ENCODE measurements around the gene NCK2. TPM values are rescaled to one million over a fixed set of nuclear protein-coding genes. Genes with fewer than 3 reads are reported as not detected.

Gene NCK2
- total RNA-seq, 1 experiment from 2014 or later = 89.0 TPM

DNA sequence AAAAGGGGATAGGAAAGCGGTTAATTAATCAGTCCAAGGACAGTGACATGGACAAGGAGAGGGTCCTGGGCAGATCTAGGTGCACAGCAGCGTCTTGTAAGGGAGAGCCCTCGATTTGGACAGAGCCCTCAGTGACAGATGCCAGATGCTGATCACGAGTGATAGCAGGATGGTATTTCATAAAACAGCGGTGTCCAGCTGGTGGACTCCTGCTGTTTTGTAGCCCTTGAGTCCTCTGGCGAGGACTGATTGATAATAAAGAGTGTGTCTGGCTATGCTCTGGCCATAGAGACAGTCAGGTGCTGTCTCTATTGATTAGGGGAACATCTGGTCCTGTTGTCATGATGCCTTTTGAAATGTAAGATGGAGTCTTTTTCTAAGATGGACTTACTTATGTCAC, 180.7 kb downstream of the NCK2 start:
- no peaks in the 10 kb centered on the region for H3K9me3 Mint-ChIP-seq (ENCODE audit: unreplicated experiment)
- ChIA-PET CTCF (no interaction called here), POLR2A (no interaction called here)
- TF ChIP-seq, protein P1, sequence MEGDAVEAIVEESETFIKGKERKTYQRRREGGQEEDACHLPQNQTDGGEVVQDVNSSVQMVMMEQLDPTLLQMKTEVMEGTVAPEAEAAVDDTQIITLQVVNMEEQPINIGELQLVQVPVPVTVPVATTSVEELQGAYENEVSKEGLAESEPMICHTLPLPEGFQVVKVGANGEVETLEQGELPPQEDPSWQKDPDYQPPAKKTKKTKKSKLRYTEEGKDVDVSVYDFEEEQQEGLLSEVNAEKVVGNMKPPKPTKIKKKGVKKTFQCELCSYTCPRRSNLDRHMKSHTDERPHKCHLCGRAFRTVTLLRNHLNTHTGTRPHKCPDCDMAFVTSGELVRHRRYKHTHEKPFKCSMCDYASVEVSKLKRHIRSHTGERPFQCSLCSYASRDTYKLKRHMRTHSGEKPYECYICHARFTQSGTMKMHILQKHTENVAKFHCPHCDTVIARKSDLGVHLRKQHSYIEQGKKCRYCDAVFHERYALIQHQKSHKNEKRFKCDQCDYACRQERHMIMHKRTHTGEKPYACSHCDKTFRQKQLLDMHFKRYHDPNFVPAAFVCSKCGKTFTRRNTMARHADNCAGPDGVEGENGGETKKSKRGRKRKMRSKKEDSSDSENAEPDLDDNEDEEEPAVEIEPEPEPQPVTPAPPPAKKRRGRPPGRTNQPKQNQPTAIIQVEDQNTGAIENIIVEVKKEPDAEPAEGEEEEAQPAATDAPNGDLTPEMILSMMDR (IDR thresholded peaks at IDR 0.05; ENCODE audit: insufficient read depth in 1 of 2, low read depth in 1 of 2, low read length in 1 of 2, severe bottlenecking in 1 of 2, unreplicated experiment in 1 of 2) = no peak
- Histone ChIP-seq H3K36me3 (ENCODE audit: control insufficient read depth, insufficient read depth, low read length) (no peaks in the 10 kb centered on the region), H3K27me3 (replicated peaks; ENCODE audit: control insufficient read depth, insufficient read depth, low read length) (no peaks in the 10 kb centered on the region), H3K9me3 (no peaks in the 10 kb centered on the region), H3K4me3 (ENCODE audit: low read depth, low read length) (no peak overlapping the region), H3K4me1 (no peaks in the 10 kb centered on the region)
- H3K27me3 Mint-ChIP-seq (ENCODE audit: insufficient read depth, unreplicated experiment) = no peaks in the 10 kb centered on the region
- no peak overlapping the region for H3K27ac Mint-ChIP-seq (ENCODE audit: unreplicated experiment)
- no peaks in the 10 kb centered on the region for H3K36me3 Mint-ChIP-seq (ENCODE audit: insufficient read depth, unreplicated experiment)
- intact Hi-C loops (cut with micrococcal nuclease; ENCODE audit: unreplicated experiment) = no loop called here
- no TSS peak for BruUV-seq (replicated peaks)
- no peak overlapping the region for H3K4me3 Mint-ChIP-seq (ENCODE audit: unreplicated experiment)
- no peak for DNase-seq
- H3K4me1 Mint-ChIP-seq (ENCODE audit: low read depth, unreplicated experiment) = no peaks in the 10 kb centered on the region

DNA sequence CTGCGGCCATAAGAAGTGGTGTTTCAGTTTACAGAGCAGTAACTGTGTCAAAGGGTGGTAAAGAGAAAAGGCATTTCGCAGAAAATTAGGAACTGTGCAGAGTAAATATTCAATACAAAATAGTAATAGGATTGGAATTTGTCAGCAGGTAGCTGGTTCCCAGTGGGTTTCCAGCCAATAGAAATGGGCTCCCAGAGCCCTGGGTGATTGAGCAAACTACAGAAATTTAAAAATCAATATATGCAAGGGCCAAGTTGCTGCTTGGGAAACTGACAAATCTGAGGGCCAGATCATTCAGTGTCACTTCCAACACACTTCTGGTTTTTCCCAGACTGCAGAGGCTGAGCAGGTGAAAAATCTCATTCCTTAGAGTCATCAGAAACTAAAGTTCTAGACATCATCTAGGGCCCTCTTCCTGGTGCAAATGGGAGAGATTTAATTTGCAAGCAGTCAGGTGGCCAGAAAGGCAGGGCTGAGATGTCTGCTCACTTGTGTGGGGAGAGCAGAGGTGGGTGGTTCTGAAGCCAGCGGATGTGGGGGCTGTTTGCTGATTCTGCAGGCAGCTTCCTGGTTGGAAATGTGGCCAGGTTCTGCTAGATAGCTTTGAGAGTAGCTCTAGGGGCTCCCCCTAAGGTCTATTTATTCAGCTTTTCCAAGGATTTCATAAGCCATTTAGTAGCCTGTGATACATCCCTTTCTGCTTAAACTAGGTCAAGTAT, 182.4 kb downstream of the NCK2 start:
- no peak overlapping the region for H3K4me3 Mint-ChIP-seq (ENCODE audit: unreplicated experiment)

GRCh38 chr2:105928086-105928485, 183.4 kb downstream of the NCK2 start:
- DNase-seq = no peak
- no TSS peak for BruUV-seq (replicated peaks)
- H3K27me3 Mint-ChIP-seq (ENCODE audit: insufficient read depth, unreplicated experiment) = no peaks in the 10 kb centered on the region
- intact Hi-C loops (cut with micrococcal nuclease; ENCODE audit: unreplicated experiment) = no loop called here
- Histone ChIP-seq H3K36me3 (ENCODE audit: control insufficient read depth, insufficient read depth, low read length) (no peaks in the 10 kb centered on the region), H3K9me3 (no peaks in the 10 kb centered on the region), H3K4me3 (ENCODE audit: low read depth, low read length) (no peak overlapping the region), H3K27me3 (replicated peaks; ENCODE audit: control insufficient read depth, insufficient read depth, low read length) (no peaks in the 10 kb centered on the region), H3K4me1 (no peaks in the 10 kb centered on the region)
- no peaks in the 10 kb centered on the region for H3K36me3 Mint-ChIP-seq (ENCODE audit: insufficient read depth, unreplicated experiment)
- H3K9me3 Mint-ChIP-seq (ENCODE audit: unreplicated experiment) = no peaks in the 10 kb centered on the region
- H3K4me3 Mint-ChIP-seq (ENCODE audit: unreplicated experiment) = no peak overlapping the region
- ChIA-PET POLR2A (no interaction called here), CTCF (no interaction called here)
- H3K27ac Mint-ChIP-seq (ENCODE audit: unreplicated experiment) = no peak overlapping the region
- TF ChIP-seq, protein P1 (IDR thresholded peaks at IDR 0.05; ENCODE audit: insufficient read depth in 1 of 2, low read depth in 1 of 2, low read length in 1 of 2, severe bottlenecking in 1 of 2, unreplicated experiment in 1 of 2) = no peak
- no peaks in the 10 kb centered on the region for H3K4me1 Mint-ChIP-seq (ENCODE audit: low read depth, unreplicated experiment)

More for the DNA sequence above, 182.4 kb downstream of the NCK2 start:
- no peaks in the 10 kb centered on the region for H3K9me3 ChIP-seq
- H3K27me3 Mint-ChIP-seq (ENCODE audit: insufficient read depth, unreplicated experiment) = no peaks in the 10 kb centered on the region
- TF ChIP-seq, protein P1 (IDR thresholded peaks at IDR 0.05; ENCODE audit: insufficient read depth in 1 of 2, low read depth in 1 of 2, low read length in 1 of 2, severe bottlenecking in 1 of 2, unreplicated experiment in 1 of 2) = no peak
- no peaks in the 10 kb centered on the region for H3K9me3 Mint-ChIP-seq (ENCODE audit: unreplicated experiment)
- no peak overlapping the region for H3K27ac Mint-ChIP-seq (ENCODE audit: unreplicated experiment)
- intact Hi-C loops (cut with micrococcal nuclease; ENCODE audit: unreplicated experiment) = no loop called here
- BruUV-seq (replicated peaks) = no TSS peak
- no peaks in the 10 kb centered on the region for H3K27me3 ChIP-seq (replicated peaks; ENCODE audit: control insufficient read depth, insufficient read depth, low read length)
- no peak for DNase-seq
- ChIA-PET CTCF (no interaction called here), POLR2A (no interaction called here)
- no peaks in the 10 kb centered on the region for H3K4me1 Mint-ChIP-seq (ENCODE audit: low read depth, unreplicated experiment)
- H3K36me3 Mint-ChIP-seq (ENCODE audit: insufficient read depth, unreplicated experiment) = no peaks in the 10 kb centered on the region
- H3K4me3 ChIP-seq (ENCODE audit: low read depth, low read length) = no peak overlapping the region
- H3K36me3 ChIP-seq (ENCODE audit: control insufficient read depth, insufficient read depth, low read length) = no peaks in the 10 kb centered on the region
- no peaks in the 10 kb centered on the region for H3K4me1 ChIP-seq
